T-cell (primary cell): Measurements from ENCODE around the gene SLC22A23. TPM values are rescaled to one million over a fixed set of nuclear protein-coding genes. Genes with fewer than 3 reads are reported as not detected.

Experiments used
- ATAC-seq, 4 experiments: fragments of 200-7000 bp in 3 of 4; fragments of 150-1000 bp in 1 of 4; cut with Tn5 transposase; replicated peaks in 1 of 4; 1 replicate in 3 of 4; 2 replicates in 1 of 4; pipeline ENCODE4 v1.10.0; 2021; ENCODE audit warnings: moderate library complexity in 3 of 4, mild to moderate bottlenecking in 2 of 4, moderate number of reproducible peaks in 1 of 4
- CTCF ChIA-PET, 2 donors: fragments of 300-600 bp; sonication (Branson Sonifier 250); formaldehyde crosslinking; loops; one replicate each; lab custom pipeline; 2022; ENCODE audit warnings: antibody characterized with exemption in 2 of 2; lab: Charles Lee
- POLR2A ChIA-PET, 2 donors: fragments of 300-600 bp; sonication (Branson Sonifier 250); formaldehyde crosslinking; loops; one replicate each; lab custom pipeline; 2022; ENCODE audit warnings: antibody characterized with exemption in 2 of 2; lab: Charles Lee
- DNase-seq, 35 experiments: peaks; one replicate each; pipeline versions ENCODE4 v3.0.0 to v3.0.0-alpha.2; 2013 to 2023
- H3K27ac ChIP-seq: one replicate; pipeline ENCODE4 v1.5.1; 2013; ENCODE audit warnings: low read length
- H3K27me3 ChIP-seq, 2 experiments: replicated peaks in 1 of 2; 1 replicate in 1 of 2; 2 replicates in 1 of 2; pipeline versions ENCODE4 v1.6.1 to v1.7.0; 2013; ENCODE audit warnings: low read length in 1 of 2, mixed read lengths in 1 of 2; ENCODE audit not compliant: control insufficient read depth in 2 of 2, insufficient read depth in 2 of 2; ENCODE audit errors: extremely low read depth in 1 of 2
- H3K36me3 ChIP-seq, 2 donors: 1 replicate in 1 of 2; 2 replicates in 1 of 2; pipeline versions ENCODE4 v1.6.1 to v1.7.0; 2013; ENCODE audit warnings: low read length in 1 of 2; ENCODE audit not compliant: control insufficient read depth in 2 of 2, insufficient read depth in 1 of 2; ENCODE audit errors: extremely low read depth in 1 of 2
- H3K4me1 ChIP-seq, 2 experiments: 1 replicate in 1 of 2; 2 replicates in 1 of 2; pipeline versions ENCODE4 v1.6.1 to v1.7.0; 2013; ENCODE audit warnings: low read length in 2 of 2, mixed read lengths in 1 of 2; ENCODE audit not compliant: insufficient read depth in 2 of 2, control insufficient read depth in 1 of 2; ENCODE audit errors: extremely low read depth in 1 of 2
- H3K4me3 ChIP-seq, 2 donors: 1 replicate in 1 of 2; 2 replicates in 1 of 2; pipeline versions ENCODE4 v1.5.1 to v1.7.0; 2013; ENCODE audit warnings: mild to moderate bottlenecking in 2 of 2, low read length in 1 of 2, moderate library complexity in 1 of 2; ENCODE audit not compliant: control insufficient read depth in 1 of 2; ENCODE audit errors: extremely low read depth in 1 of 2
- H3K9me3 ChIP-seq: 2 replicates; pipeline ENCODE4 v1.7.0; 2013
- H3K27ac Mint-ChIP-seq, 2 donors: one replicate each; pipeline ENCODE4 v1.8.0; 2020 to 2021; ENCODE audit warnings: mild to moderate bottlenecking in 2 of 2, mixed read lengths in 2 of 2
- H3K27me3 Mint-ChIP-seq, 2 donors: one replicate each; pipeline ENCODE4 v1.8.0; 2021 to 2022; ENCODE audit warnings: mixed read lengths in 2 of 2
- H3K36me3 Mint-ChIP-seq: one replicate; pipeline ENCODE4 v1.8.0; 2021; ENCODE audit warnings: mixed read lengths
- H3K4me1 Mint-ChIP-seq, 3 donors: one replicate each; pipeline ENCODE4 v1.8.0; 2020 to 2022; ENCODE audit warnings: mixed read lengths in 3 of 3, mild to moderate bottlenecking in 1 of 3
- H3K4me3 Mint-ChIP-seq, 3 donors: one replicate each; pipeline ENCODE4 v1.8.0; 2020 to 2022; ENCODE audit warnings: mild to moderate bottlenecking in 3 of 3, mixed read lengths in 3 of 3, moderate library complexity in 3 of 3
- H3K9me3 Mint-ChIP-seq, 3 donors: one replicate each; pipeline ENCODE4 v1.8.0; 2020 to 2022; ENCODE audit warnings: mixed read lengths in 3 of 3
- WGBS: methylation state at CpG from one replicate; pipeline ENCODE4 v1.1.5; 2013; ENCODE audit warnings: missing lambda C conversion rate; ENCODE audit not compliant: insufficient coverage; 5-methylcytosine and 5-hydroxymethylcytosine counted together
- total RNA-seq, 35 experiments: library from RNA in 6 of 35; stranded (reverse) in 6 of 35; fragments of 120-200 nt in 1 of 35; gene quantifications; one replicate each; pipeline versions ENCODE4 v1.2.1 to v1.2.4 and lab custom pipeline; 2013 to 2026

The SLC22A23 gene
- total RNA-seq, 5 donors from 2014 or later (not counting 1 experiment from before 2014, with no cell fraction given): 6.2 to 14.8 (median 12.1) TPM

GRCh38 chr6:3480009-3480408 is 23.2 kb upstream of the SLC22A23 start:
- Mint-ChIP-seq H3K4me3 (no peak overlapping the region), H3K9me3 (peaks cover 7 to 16% (median 14%) of the 10 kb centered on the region in 3 donors), H3K36me3 (no peaks in the 10 kb centered on the region), H3K4me1 (no peaks in the 10 kb centered on the region), H3K27ac (no peak overlapping the region), H3K27me3 (peaks cover 19 to 35% of the 10 kb centered on the region in 2 donors)
- Histone ChIP-seq H3K9me3 (no peaks in the 10 kb centered on the region), H3K27ac (no peak overlapping the region), H3K27me3 (peaks cover 0 to 23% of the 10 kb centered on the region in 2 experiments), H3K36me3 (no peaks in the 10 kb centered on the region), H3K4me1 (no peaks in the 10 kb centered on the region), H3K4me3 (no peak overlapping the region)
- DNase-seq (no peak), ATAC-seq (no peak)
- POLR2A ChIA-PET: no interaction called here
- CTCF ChIA-PET: no interaction called here

DNA sequence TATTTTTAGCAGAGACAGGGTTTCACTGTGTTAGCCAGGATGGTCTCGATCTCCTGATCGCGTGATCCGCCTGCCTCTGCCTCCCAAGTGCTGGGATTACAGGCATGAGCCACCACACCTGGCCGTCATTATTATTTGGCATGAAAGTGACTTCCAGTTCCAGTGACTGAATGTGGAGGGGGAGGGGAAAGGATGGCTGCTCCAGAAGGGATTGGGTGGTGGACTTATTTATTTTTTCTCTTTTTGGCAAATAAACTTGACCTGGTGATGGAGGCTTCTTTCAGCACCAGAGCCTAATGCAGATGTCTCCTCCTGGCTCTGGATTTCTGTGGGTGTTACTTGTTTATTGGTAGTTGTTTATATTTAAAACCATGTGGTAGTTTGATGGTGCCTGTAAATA is 16.9 kb upstream of the SLC22A23 start:
- no peak overlapping the region for H3K27ac Mint-ChIP-seq

DNA sequence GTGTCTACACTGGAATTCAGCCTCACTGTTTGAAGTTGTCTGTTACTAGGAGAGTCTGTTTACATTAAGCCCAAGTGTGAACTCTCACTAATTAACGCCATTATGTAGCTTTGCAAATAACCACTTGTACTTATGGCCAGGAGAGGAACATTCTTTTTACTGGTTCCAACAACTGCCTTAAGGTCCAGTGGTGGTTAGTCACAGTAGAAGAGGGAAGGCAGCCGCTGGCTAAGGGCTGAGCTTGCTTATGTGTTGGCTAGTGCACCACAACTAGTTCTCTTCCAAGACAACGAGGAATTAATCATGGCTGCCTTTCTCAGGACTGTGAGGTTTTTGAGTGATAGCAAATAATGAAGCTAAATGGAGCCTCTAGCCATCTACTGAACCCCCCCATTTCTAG is 14.9 kb upstream of the SLC22A23 start:
- no peak overlapping the region for H3K27ac ChIP-seq
- DNase-seq (no peak), ATAC-seq (no peak)
- ChIA-PET CTCF (no interaction called here), POLR2A (no interaction called here)
- Mint-ChIP-seq H3K27ac (no peak overlapping the region), H3K9me3 (no peaks in the 10 kb centered on the region), H3K4me1 (no peaks in the 10 kb centered on the region), H3K27me3 (peaks cover 0 to 2% of the 10 kb centered on the region in 2 donors), H3K4me3 (no peak overlapping the region), H3K36me3 (no peaks in the 10 kb centered on the region)
- no peaks in the 10 kb centered on the region for H3K9me3 ChIP-seq
- peaks cover 0 to 10% of the 10 kb centered on the region in 2 experiments for H3K27me3 ChIP-seq
- WGBS: 100% methylated on average over 1 of the region's 3 CpGs
- H3K4me1 ChIP-seq: no peaks in the 10 kb centered on the region
- no peak overlapping the region for H3K4me3 ChIP-seq
- H3K36me3 ChIP-seq: no peaks in the 10 kb centered on the region

More for the DNA sequence above, 16.9 kb upstream of the SLC22A23 start:
- H3K36me3 Mint-ChIP-seq: no peaks in the 10 kb centered on the region
- H3K4me3 ChIP-seq: no peak overlapping the region
- no peaks in the 10 kb centered on the region for H3K36me3 ChIP-seq
- ChIA-PET POLR2A (no interaction called here), CTCF (interaction anchor here in 1 of 2 donors (1.0 kb wide), 1 partner anchor 16 kb away, joined by 3 read pairs; no protein-coding TSS in a partner anchor)
- H3K9me3 ChIP-seq: no peaks in the 10 kb centered on the region
- 93% methylated on average over 5 of the region's 5 CpGs for WGBS
- H3K4me1 ChIP-seq: no peaks in the 10 kb centered on the region
- H3K27me3 Mint-ChIP-seq: peaks cover 2 to 3% of the 10 kb centered on the region in 2 donors
- DNase-seq (no peak), ATAC-seq (no peak)
- H3K27me3 ChIP-seq: peaks cover 0 to 2% of the 10 kb centered on the region in 2 experiments
- no peaks in the 10 kb centered on the region for H3K4me1 Mint-ChIP-seq
- H3K4me3 Mint-ChIP-seq: no peak overlapping the region
- no peaks in the 10 kb centered on the region for H3K9me3 Mint-ChIP-seq
- no peak overlapping the region for H3K27ac ChIP-seq

GRCh38 chr6:3471286-3471685 is 14.4 kb upstream of the SLC22A23 start:
- ChIA-PET POLR2A (no interaction called here), CTCF (interaction anchor here in 1 of 2 donors (0.5 kb wide), 1 partner anchor 191 kb away, joined by 8 read pairs; no protein-coding TSS in a partner anchor)
- ATAC-seq (no peak), DNase-seq (no peak)
- no peaks in the 10 kb centered on the region for H3K4me1 ChIP-seq
- Mint-ChIP-seq H3K9me3 (no peaks in the 10 kb centered on the region), H3K36me3 (no peaks in the 10 kb centered on the region), H3K4me3 (no peak overlapping the region), H3K27me3 (peaks cover 0 to 2% of the 10 kb centered on the region in 2 donors), H3K4me1 (no peaks in the 10 kb centered on the region), H3K27ac (no peak overlapping the region)
- H3K36me3 ChIP-seq: no peaks in the 10 kb centered on the region
- no peak overlapping the region for H3K4me3 ChIP-seq
- H3K27ac ChIP-seq: no peak overlapping the region
- H3K9me3 ChIP-seq: no peaks in the 10 kb centered on the region
- H3K27me3 ChIP-seq: peaks cover 0 to 10% of the 10 kb centered on the region in 2 experiments
- 85% methylated on average over 4 of the region's 5 CpGs for WGBS

- DNase-seq (no peak), ATAC-seq (no peak)
- peaks cover 0 to 10% of the 10 kb centered on the region in 2 experiments for H3K27me3 ChIP-seq
- H3K27ac ChIP-seq: no peak overlapping the region
- no peaks in the 10 kb centered on the region for H3K36me3 ChIP-seq
- no peaks in the 10 kb centered on the region for H3K36me3 Mint-ChIP-seq
- no peak overlapping the region for H3K4me3 ChIP-seq
- CTCF ChIA-PET: no interaction called here
- WGBS: 90% methylated on average over 9 of the region's 9 CpGs
- no peaks in the 10 kb centered on the region for H3K4me1 ChIP-seq
- H3K9me3 Mint-ChIP-seq: no peaks in the 10 kb centered on the region
- H3K27ac Mint-ChIP-seq: no peak overlapping the region
- POLR2A ChIA-PET: no interaction called here
- no peak overlapping the region for H3K4me3 Mint-ChIP-seq
- H3K27me3 Mint-ChIP-seq: peaks cover 0 to 2% of the 10 kb centered on the region in 2 donors
- H3K4me1 Mint-ChIP-seq: no peaks in the 10 kb centered on the region
- no peaks in the 10 kb centered on the region for H3K9me3 ChIP-seq
Observed at GRCh38 chr6:3468585-3468984, 11.7 kb upstream of the SLC22A23 start.

- no peaks in the 10 kb centered on the region for H3K9me3 ChIP-seq
- ATAC-seq (no peak), DNase-seq (no peak)
- H3K4me3 ChIP-seq: no peak overlapping the region
- H3K27me3 ChIP-seq: peaks cover 0 to 8% of the 10 kb centered on the region in 2 experiments
- no peaks in the 10 kb centered on the region for H3K36me3 ChIP-seq
- ChIA-PET CTCF (no interaction called here), POLR2A (no interaction called here)
- H3K27ac ChIP-seq: no peak overlapping the region
- Mint-ChIP-seq H3K9me3 (no peaks in the 10 kb centered on the region), H3K4me3 (no peak overlapping the region), H3K36me3 (no peaks in the 10 kb centered on the region), H3K27me3 (peaks cover 0 to under 1% of the 10 kb centered on the region in 2 donors), H3K4me1 (no peaks in the 10 kb centered on the region), H3K27ac (no peak overlapping the region)
- WGBS: no CpG with 5 or more reads among the region's 1 CpG
- no peaks in the 10 kb centered on the region for H3K4me1 ChIP-seq
Observed at GRCh38 chr6:3467996-3468395, 11.1 kb upstream of the SLC22A23 start.
